ENCODE data around the gene TRPM3. TPM values are rescaled to one million over a fixed set of nuclear protein-coding genes. Genes with fewer than 3 reads are reported as not detected.

Gene TRPM3
- total RNA-seq, 1 experiment from 2014 or later: not detected

DNA sequence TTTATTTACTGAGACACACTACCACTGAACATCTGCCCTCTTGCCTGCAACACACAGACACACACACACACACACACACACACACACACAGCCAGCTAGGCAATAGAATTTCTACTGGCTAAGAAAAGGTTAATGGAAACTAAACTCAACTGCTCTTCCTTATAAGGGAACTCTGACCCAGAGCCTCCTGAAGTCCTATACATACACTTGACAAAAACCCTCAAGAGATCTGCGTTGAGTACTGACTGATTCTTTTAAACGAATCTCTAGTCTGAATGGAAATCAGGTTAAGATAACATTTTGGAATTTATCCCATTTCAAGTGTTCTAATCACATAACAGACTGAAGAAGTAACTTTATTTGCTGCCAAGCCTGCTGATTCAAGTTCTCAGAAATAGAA lies 25.9 kb upstream of the TRPM3 start:
- CTCF ChIA-PET: interaction anchor here (0.6 kb wide), 1 partner anchor 1234 kb away, joined by 3 read pairs; no protein-coding TSS in a partner anchor
- Mint-ChIP-seq H3K27ac (ENCODE audit: unreplicated experiment) (no peak overlapping the region), H3K4me1 (ENCODE audit: low read depth, unreplicated experiment) (no peaks in the 10 kb centered on the region), H3K27me3 (ENCODE audit: unreplicated experiment) (peaks cover 13% of the 10 kb centered on the region), H3K9me3 (ENCODE audit: low read depth, unreplicated experiment) (peaks cover 3% of the 10 kb centered on the region), H3K36me3 (ENCODE audit: insufficient read depth, unreplicated experiment) (no peaks in the 10 kb centered on the region), H3K4me3 (ENCODE audit: low read depth, unreplicated experiment) (no peak overlapping the region)
- no peak for TF ChIP-seq CTCF (IDR thresholded peaks at IDR 0.05; ENCODE audit: unreplicated experiment)
- BruUV-seq (replicated peaks): no TSS peak
- no peak for DNase-seq
- intact Hi-C loops (cut with micrococcal nuclease; ENCODE audit: unreplicated experiment): no loop called here

DNA sequence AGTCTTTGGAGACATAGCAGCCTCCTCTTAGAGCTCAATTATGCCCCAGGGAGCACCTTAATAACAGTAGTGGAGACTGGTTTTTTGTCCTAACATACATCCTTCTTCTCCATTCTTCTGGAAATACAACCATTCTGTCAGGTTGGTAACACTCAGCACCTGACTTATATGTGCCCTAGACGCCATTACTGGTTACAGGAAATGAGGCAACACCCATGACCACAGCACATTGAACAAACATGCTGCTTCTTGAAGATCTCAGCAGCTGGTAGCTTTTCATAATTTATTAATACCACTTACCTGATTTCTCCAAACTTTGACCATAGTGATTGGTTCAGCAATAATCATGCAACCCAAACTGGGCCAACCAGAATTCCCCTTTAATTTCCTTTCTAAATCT lies 25.1 kb upstream of the TRPM3 start:
- no TSS peak for BruUV-seq (replicated peaks)
- H3K27ac Mint-ChIP-seq (ENCODE audit: unreplicated experiment): no peak overlapping the region
- intact Hi-C loops (cut with micrococcal nuclease; ENCODE audit: unreplicated experiment): no loop called here
- CTCF ChIA-PET: no interaction called here
- H3K4me3 Mint-ChIP-seq (ENCODE audit: low read depth, unreplicated experiment): no peak overlapping the region
- no peak for DNase-seq
- peaks cover 13% of the 10 kb centered on the region for H3K27me3 Mint-ChIP-seq (ENCODE audit: unreplicated experiment)
- H3K36me3 Mint-ChIP-seq (ENCODE audit: insufficient read depth, unreplicated experiment): no peaks in the 10 kb centered on the region
- H3K9me3 Mint-ChIP-seq (ENCODE audit: low read depth, unreplicated experiment): peaks cover 3% of the 10 kb centered on the region
- no peak for TF ChIP-seq CTCF (IDR thresholded peaks at IDR 0.05; ENCODE audit: unreplicated experiment)
- H3K4me1 Mint-ChIP-seq (ENCODE audit: low read depth, unreplicated experiment): no peaks in the 10 kb centered on the region

DNA sequence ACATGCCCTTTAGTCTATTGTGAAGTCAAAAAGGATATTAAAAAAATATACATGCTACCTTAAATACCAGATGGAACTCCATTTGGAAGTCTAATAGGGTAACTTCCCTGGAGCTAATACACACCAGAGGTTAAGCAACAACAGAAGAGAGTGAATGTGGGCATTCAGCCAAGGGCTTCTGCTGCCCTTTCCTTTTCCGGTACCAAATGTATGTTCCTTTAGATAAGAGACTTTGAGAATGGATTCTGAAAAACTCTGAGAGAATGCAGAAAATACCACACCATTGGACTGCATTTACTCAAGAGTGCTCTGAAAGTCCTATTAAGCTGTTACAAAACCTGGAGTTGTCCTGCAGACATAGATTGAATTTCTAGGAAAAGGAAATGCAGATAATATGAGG lies 23.8 kb upstream of the TRPM3 start:
- Mint-ChIP-seq H3K36me3 (ENCODE audit: insufficient read depth, unreplicated experiment) (no peaks in the 10 kb centered on the region), H3K9me3 (ENCODE audit: low read depth, unreplicated experiment) (peaks cover 3% of the 10 kb centered on the region), H3K27ac (ENCODE audit: unreplicated experiment) (no peak overlapping the region), H3K4me1 (ENCODE audit: low read depth, unreplicated experiment) (no peaks in the 10 kb centered on the region), H3K4me3 (ENCODE audit: low read depth, unreplicated experiment) (no peak overlapping the region), H3K27me3 (ENCODE audit: unreplicated experiment) (peaks cover 20% of the 10 kb centered on the region)
- no TSS peak for BruUV-seq (replicated peaks)
- no peak for TF ChIP-seq CTCF (IDR thresholded peaks at IDR 0.05; ENCODE audit: unreplicated experiment)
- intact Hi-C loops (cut with micrococcal nuclease; ENCODE audit: unreplicated experiment): no loop called here
- CTCF ChIA-PET: no interaction called here
- no peak for DNase-seq

DNA sequence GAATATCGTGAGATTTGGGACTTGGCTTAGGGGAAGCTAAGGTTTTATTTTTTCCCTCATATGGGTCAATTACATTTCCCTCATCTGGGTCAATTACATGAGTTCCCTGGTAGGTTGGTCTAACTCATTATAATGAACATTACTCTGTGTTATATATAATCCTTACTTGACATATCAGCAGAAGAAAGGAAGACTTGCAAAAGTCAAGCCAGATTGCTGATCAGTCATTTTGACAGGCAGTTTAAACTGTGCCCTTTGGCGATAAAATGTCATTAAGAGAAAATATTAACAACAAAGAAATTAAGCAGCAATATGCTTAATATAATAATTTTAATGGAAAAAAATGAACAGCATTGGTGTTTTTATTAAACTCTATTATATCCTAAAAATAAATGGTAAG lies 23.1 kb upstream of the TRPM3 start:
- H3K4me1 Mint-ChIP-seq (ENCODE audit: low read depth, unreplicated experiment): no peaks in the 10 kb centered on the region
- peaks cover 25% of the 10 kb centered on the region for H3K27me3 Mint-ChIP-seq (ENCODE audit: unreplicated experiment)
- no peaks in the 10 kb centered on the region for H3K36me3 Mint-ChIP-seq (ENCODE audit: insufficient read depth, unreplicated experiment)
- no peak overlapping the region for H3K4me3 Mint-ChIP-seq (ENCODE audit: low read depth, unreplicated experiment)
- CTCF ChIA-PET: no interaction called here
- no TSS peak for BruUV-seq (replicated peaks)
- H3K27ac Mint-ChIP-seq (ENCODE audit: unreplicated experiment): no peak overlapping the region
- intact Hi-C loops (cut with micrococcal nuclease; ENCODE audit: unreplicated experiment): no loop called here
- TF ChIP-seq CTCF (IDR thresholded peaks at IDR 0.05; ENCODE audit: unreplicated experiment): no peak
- no peak for DNase-seq
- H3K9me3 Mint-ChIP-seq (ENCODE audit: low read depth, unreplicated experiment): peaks cover 3% of the 10 kb centered on the region
